RWPE2 (cell line): Measurements from ENCODE around the gene MYOG.

Experiments
- ATAC-seq: fragments of 200-7000 bp; cut with Tn5 transposase; 3 replicates; pipeline ENCODE4 v1.9.1; 2021; ENCODE audit warnings: low read depth
- DNase-seq: peaks from one replicate; pipeline ENCODE4 v3.0.0-alpha.2; 2020; ENCODE audit warnings: low spot score
- H3K27ac ChIP-seq: fragments of 450-650 bp; 2 replicates; pipeline ENCODE4 v1.5.1; 2017; ENCODE audit warnings: mild to moderate bottlenecking; ENCODE audit not compliant: poor library complexity, severe bottlenecking
- H3K27me3 ChIP-seq: fragments of 250-450 bp; sonication (Bioruptor Pico); 2 replicates; pipeline ENCODE4 v1.5.1; 2021; ENCODE audit warnings: mild to moderate bottlenecking, moderate library complexity; ENCODE audit not compliant: insufficient read depth, poor library complexity, severe bottlenecking
- H3K36me3 ChIP-seq: fragments of 250-450 bp; sonication (Bioruptor Pico); 2 replicates; pipeline ENCODE4 v1.5.1; 2020; ENCODE audit warnings: low read depth, mild to moderate bottlenecking, moderate library complexity
- H3K4me1 ChIP-seq: fragments of 250-450 bp; sonication (Bioruptor Pico); 2 replicates; pipeline ENCODE4 v1.5.1; 2021; ENCODE audit warnings: mild to moderate bottlenecking, moderate library complexity; ENCODE audit not compliant: insufficient read depth, poor library complexity, severe bottlenecking
- H3K4me3 ChIP-seq: fragments of 250-450 bp; sonication (Bioruptor Pico); 2 replicates; pipeline ENCODE4 v1.5.1; 2021; ENCODE audit warnings: mild to moderate bottlenecking, moderate library complexity; ENCODE audit not compliant: severe bottlenecking
- H3K9me3 ChIP-seq: fragments of 250-450 bp; sonication (Bioruptor Pico); 2 replicates; pipeline ENCODE4 v1.5.1; 2021; ENCODE audit warnings: mild to moderate bottlenecking, moderate library complexity; ENCODE audit not compliant: severe bottlenecking
- CTCF ChIP-seq: fragments of 450-650 bp; IDR thresholded peaks from one replicate; pipeline ENCODE4 v1.5.1; 2017; ENCODE audit warnings: mild to moderate bottlenecking, moderate library complexity; ENCODE audit not compliant: poor library complexity, severe bottlenecking

Gene MYOG

GRCh38 chr1:203082231-203082505, 3.6 kb downstream of the MYOG start:
- no peak for ATAC-seq
- Histone ChIP-seq H3K9me3 (no peaks in the 10 kb centered on the region), H3K27ac (no peak overlapping the region), H3K27me3 (no peaks in the 10 kb centered on the region), H3K4me3 (no peak overlapping the region), H3K4me1 (no peaks in the 10 kb centered on the region), H3K36me3 (no peaks in the 10 kb centered on the region)
- no peak for TF ChIP-seq CTCF
- no peak for DNase-seq

GRCh38 chr1:203081465-203082230, 4.2 kb downstream of the MYOG start:
- ATAC-seq (no peak), DNase-seq (no peak)
- no peak for TF ChIP-seq CTCF
- Histone ChIP-seq H3K27me3 (no peaks in the 10 kb centered on the region), H3K4me3 (no peak overlapping the region), H3K27ac (no peak overlapping the region), H3K4me1 (no peaks in the 10 kb centered on the region), H3K36me3 (no peaks in the 10 kb centered on the region), H3K9me3 (no peaks in the 10 kb centered on the region)

- no peak for DNase-seq
- no peak for ATAC-seq
- Histone ChIP-seq H3K4me1 (no peaks in the 10 kb centered on the region), H3K27me3 (no peaks in the 10 kb centered on the region), H3K27ac (no peak overlapping the region), H3K4me3 (no peak overlapping the region), H3K9me3 (no peaks in the 10 kb centered on the region), H3K36me3 (no peaks in the 10 kb centered on the region)
- TF ChIP-seq CTCF = no peak
Measured at GRCh38 chr1:203080456-203080855, 5.4 kb downstream of the MYOG start.

- Histone ChIP-seq H3K9me3 (no peaks in the 10 kb centered on the region), H3K4me1 (no peaks in the 10 kb centered on the region), H3K36me3 (no peaks in the 10 kb centered on the region), H3K4me3 (no peak overlapping the region), H3K27me3 (no peaks in the 10 kb centered on the region), H3K27ac (no peak overlapping the region)
- ATAC-seq (no peak), DNase-seq (no peak)
- no peak for TF ChIP-seq CTCF
Measured at GRCh38 chr1:203078478-203078877, 7.3 kb downstream of the MYOG start.

- H3K27me3 ChIP-seq = no peaks in the 10 kb centered on the region
Measured at GRCh38 chr1:203077956-203078355, 7.9 kb downstream of the MYOG start.

More at GRCh38 chr1:203077956-203078355, 7.9 kb downstream of the MYOG start:
- H3K4me1 ChIP-seq = no peaks in the 10 kb centered on the region
- H3K27ac ChIP-seq = no peak overlapping the region
- ATAC-seq (no peak), DNase-seq (no peak)
- no peak overlapping the region for H3K4me3 ChIP-seq
- TF ChIP-seq CTCF = no peak
- H3K36me3 ChIP-seq = no peaks in the 10 kb centered on the region
- no peaks in the 10 kb centered on the region for H3K9me3 ChIP-seq
